Stimulated activated CD8-positive, alpha-beta memory T cell treated with anti-CD3 and anti-CD28 coated beads, Interleukin-7, amount 100 ng/mL, for 1 hour (primary cell): ENCODE measurements around the gene RGS14.
"Not testable (repeated sequence)": the region's sequence is repeated elsewhere in the genome, so short reads cannot be mapped to it uniquely, and the experiment has no call there.

Experiments used
- DNase-seq, 2 donors: peaks; one replicate each; pipeline ENCODE4 v3.0.0-alpha.2; 2020; ENCODE audit warnings: low read depth in 2 of 2

The RGS14 gene

DNA sequence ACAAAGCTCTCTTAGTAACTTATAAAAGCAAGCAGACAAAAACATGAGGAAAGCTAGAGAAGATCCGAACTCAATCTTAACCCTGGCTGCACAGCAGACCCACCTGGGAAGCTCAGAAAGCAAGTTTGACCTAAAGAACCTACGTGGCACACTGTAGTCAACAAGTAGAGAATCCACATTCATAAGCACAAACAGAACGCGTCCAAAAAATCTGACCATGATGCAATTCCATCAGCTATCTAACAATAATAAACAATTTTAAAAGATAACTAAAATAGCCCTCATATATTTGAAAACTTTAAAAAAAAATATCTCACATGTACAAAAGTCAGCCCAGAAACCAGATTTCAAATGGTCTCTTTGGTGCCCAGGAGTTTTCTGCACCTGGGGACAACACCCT lies 10.9 kb upstream of the RGS14 start:
- no peak for DNase-seq

DNA sequence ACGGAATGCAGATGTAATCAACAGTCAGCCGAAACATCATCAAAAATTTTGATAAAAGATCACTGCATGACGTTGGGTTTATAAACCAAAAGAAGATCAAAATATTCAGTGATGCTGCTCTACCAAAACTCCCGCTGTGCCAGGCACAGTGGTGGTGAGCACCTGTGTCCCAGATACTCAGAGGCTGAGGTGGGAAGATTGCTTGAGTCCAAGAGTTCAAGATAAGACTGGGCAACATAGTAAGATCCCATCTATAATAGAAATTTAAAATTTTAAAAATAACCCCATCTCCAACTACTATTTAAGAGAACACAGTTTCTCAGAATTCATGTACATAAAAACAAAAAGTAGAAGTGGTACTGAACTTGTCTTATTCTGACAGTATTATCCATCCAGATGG lies 10.0 kb upstream of the RGS14 start:
- DNase-seq, result no peak

DNA sequence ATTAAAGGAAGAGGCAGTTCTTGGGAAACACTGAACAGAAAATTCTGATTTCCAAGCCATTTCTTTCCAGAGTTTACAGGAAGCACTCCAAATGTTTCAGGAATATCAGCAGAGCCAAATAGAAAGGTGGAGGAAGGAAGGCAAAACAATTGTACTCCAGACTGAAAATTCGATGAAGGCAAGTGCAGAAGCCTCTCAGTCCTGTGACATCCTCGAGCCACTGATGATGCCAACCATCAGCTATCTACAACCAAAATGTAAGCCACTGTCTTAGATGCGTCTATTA lies 8.4 kb upstream of the RGS14 start:
- DNase-seq, result no peak

DNA sequence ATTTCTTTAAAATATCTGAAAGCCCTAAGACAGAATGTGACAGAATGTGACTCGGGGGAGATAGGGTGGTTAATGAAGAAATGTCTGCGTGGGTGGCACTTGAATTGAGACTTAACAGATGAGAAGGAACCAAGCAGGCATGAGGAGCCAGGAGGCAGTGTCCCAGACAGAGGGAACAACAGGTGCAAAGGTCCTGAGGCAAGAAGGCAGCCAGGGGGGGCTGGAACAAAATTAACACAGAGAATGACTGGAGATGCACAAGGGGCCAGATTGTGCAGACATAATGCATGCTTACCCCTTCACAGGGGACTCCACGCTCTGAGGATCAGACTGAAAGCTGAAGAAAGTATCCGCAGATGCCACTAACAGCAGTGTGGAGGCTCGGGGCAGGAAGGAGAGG lies 8.0 kb upstream of the RGS14 start:
- DNase-seq, result no peak

DNA sequence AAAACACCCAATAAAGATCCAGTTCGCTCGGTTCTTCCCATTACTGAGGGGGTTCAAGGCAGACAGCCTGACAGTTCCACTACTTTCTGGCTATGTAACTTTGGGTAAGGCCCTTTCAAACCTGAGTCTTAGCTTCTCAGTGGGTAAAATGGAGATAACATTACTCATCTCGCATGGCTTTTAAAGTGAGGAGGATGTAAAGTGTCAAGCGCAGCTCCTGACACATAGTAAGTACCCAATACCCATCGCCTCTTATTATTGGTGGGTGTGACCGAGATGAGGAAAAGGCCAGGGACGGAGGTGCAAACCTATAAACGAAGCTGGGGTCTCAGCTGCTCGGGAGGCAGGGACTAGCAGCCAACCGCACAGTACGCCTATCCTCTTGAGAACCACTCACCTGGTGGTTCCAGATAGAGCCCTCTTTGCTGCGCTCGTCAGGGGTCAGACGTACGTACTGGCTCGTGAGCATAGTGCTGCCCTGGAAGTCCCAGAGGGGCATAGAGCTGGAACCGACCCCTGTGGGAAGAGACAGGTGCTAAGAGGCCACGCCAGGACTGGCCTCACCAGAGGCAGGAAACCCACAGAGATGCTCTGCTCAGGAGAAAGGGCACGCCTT lies 6.8 kb upstream of the RGS14 start:
- DNase-seq, result no peak

DNA sequence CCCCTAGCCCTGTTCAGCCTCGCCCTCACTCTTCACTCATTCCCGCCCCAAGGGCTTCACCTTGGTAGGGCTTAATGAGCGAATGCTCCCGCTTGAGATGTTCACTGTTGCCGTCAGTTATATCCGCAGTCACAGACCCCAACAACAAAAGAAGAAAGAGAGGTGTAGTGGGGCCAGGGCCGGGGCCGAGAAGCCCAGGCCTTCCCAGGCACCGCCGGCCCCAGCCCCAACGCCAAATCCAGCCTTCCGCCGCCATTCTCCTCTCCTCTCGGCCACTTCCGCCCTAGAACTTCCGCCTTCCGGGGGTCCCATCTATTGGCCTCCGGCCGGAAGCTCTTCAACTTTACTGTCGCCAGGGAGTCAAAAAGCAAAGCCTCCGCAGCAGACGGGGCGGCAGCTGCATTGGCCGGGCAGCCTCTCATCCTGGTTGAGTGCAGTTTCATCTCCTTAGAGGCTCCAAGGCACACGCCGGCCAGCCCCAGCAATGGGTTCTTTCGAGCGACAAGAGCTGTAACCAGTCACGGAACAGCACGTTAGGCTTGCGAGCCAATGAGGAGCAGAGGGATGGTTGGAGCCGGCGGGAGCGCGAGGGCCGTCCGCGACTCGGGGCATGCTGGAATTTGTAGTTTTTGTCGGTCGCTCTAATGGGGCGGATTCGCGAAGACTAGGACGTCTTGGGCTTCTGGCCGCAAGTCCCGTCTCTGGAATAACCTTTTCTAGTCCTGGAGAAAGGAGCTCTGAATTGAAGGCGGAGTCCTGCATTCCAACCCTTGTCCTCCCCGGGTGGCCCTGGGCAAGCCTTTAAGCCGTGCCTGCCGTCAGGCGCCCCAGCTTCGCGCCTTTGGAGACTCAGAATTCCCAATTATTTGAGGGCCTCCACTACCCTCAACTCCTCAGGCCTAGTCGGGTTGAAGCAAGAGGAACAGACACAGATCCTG lies 6.1 kb upstream of the RGS14 start, which contains the start of gene LMAN2:
TSS of gene LMAN2 (minus strand) at position 277 of the 938 bp plus-strand sequence. CDS start at position 256, 21 bp downstream.
- DNase-seq, result peak; percentile 76 to 77

DNA sequence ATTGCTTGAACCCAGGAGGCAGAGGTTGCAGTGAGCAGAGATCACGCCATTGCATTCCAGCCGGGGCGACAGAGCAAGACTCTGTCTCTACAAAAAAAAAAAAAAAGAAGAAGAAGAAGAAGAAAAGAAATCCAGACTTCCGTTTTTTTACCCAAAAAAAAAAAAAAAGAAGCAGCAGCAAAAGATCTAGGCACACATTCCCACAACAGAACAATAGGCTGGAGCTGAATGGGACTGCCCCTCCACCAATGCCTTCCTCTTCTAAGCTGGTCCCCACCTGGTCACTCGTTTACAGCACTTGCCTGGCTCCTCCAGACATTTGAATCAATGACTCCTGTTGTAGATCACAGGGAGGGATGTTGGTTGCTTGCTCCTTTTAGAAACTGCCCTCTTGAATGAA lies 4.6 kb upstream of the RGS14 start:
- DNase-seq, result no peak

DNA sequence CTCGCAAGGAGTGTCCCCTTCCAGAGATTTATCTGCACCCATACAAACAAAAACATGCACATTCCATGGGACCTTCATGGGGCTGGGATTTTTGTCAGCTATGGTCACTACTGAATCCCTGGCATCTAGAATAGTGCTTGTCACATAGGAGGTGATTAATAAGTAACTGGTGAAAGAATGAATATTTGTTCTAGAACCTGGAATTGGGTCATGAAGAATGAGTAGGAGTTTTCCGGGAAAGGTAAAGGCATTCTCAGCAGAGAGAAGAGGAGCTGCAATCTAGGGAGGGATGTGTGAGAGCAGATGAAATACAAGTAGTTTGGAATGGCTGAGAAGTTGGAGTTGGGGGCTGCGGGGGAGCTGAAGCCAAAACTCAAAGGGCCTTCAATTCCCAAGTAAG lies 3.5 kb upstream of the RGS14 start:
- DNase-seq, result no peak

DNA sequence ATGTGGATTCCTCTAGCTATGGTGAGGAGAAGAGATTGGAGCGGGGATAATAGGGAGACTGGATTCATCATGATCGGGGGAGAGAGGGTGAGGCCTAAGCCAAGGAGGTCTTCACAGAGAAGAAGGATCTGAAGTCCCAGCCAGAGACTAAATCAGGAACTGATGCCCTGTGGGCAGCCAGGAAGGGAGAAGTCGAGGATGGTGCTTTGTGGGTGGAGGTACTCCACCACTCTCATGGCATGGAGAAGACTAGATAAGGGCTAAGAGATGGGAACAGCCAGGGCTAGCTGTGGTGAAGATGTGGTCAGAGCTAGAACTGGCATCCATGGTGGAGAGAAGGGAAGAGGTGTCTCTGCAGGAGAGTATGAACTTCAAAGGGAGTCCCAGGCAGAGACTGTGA lies 3.0 kb upstream of the RGS14 start:
- no peak for DNase-seq

DNA sequence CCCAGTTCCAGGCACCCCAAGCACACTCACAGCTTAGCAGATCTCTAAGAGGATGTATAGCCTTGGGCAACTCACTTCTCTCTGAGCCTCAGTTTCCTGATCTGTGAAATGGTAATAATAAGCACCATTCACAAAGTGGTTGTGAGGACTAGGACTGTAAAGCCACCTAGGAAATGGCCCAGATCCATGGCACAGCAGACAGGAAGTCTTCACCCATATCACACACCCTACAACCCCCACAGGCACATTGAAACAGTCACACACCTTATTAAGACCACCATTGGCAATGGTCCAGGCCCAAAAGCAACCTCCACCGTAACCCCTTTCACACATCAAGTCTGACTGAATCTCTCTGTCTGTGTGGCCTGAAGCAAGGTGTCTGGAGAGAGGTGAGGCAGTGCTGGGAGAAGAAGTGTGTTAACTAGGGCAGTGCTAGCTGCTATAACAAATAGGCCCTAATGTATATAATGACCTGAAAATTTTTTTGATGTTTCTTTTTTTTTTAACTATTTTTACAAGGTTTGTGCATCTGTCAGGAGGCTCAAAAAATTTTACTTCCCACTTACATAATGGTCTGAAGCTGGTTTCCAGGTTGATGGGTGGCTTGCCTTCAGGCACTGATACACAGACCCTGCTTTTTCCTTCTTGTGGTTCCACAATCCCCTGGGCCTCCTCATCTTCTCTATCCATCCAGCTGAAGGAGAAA lies 2.4 kb upstream of the RGS14 start:
- DNase-seq, result no peak

DNA sequence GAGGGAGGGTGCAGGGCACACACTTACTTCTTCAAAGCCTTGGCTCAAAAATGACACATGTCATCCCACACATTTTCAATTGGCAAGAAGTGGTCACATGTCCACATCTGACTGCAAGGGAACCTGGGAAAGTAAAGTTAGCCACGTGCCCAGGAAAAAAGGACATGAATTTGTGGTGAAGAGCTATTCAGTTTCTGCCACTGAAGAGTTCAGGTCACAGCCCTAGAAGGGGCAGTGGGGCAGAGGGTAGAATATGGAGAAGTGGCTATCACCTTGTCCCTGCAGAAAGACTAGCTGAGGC lies 1.9 kb upstream of the RGS14 start:
- no peak for DNase-seq

DNA sequence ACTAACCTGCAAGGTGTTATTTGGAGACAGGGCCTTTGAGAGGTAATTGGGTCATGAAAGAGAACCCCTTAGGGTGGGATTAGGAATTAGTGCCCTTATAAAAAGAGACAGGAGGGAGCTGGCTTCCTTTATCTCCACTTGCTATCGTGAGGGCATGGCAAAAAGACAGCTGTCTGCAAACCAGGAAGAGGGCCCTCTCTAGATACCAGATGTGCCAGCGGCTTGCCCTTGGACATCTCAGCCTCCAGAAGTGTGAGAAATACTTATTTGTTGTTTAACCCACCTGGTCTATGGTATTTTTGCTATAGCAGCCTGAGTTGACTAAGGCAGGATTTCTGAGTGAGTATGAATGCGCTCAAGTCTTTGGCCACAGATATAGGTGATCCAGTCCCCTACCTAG lies 978 bp upstream of the RGS14 start:
- DNase-seq, result no peak

DNA sequence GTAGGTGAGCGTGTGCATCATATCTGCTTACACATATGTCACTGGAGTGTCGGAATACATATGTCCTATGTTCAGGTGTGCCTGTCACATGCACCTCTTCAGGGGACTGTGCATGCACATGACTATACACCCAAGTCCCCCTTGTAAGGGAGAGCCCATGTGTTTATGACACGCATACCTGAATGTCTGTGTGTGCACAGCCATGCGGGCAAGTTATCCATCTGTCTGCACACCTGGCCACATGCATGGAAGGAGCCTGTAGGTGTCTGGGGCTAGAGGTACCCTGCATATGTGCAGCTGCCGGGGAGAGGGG lies 622 bp upstream of the RGS14 start:
- DNase-seq, result no peak

DNA sequence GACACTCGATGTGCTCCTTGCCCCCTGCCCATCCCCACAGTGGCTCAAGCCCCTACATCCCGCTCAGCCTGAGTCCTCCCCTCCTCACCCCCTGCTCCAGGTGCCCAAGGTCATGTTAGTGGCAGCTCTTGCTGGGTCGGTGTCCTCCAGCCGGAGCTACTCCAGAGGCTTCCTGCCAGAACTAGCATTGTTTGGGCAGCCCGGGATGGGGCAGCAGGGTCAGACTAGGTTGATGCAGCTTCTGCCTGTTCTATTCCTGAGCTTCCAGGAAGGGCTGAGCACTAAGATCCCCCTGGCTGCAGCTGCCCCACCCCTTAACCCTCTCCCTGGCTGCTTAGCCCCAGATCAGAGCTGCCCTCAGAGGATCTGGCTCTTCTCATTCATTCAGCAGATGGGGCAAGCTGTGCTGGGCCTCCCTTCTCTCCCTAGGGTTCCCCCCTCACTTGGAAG lies 671 bp downstream of the RGS14 start:
- DNase-seq, result no peak

DNA sequence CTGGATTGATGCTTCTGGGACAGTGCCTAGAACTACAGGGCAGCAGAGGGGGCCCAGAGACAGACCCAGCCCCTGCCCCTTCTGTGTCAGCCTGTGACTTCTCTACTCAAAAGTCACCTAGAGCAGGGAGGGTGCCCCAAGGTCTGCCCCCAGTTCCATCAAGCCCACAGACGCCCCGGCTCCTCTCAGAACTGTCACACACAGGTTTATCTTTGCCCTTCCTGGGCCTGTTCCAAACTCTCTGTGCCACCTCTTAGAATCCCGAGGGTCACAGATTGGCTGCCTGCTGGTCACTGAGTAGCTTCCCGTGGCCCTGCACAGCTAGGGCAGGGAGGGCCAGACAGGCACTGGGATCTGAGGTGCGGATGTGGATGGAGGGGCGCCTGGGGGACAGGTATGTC lies 1.7 kb downstream of the RGS14 start:
- DNase-seq, result no peak

DNA sequence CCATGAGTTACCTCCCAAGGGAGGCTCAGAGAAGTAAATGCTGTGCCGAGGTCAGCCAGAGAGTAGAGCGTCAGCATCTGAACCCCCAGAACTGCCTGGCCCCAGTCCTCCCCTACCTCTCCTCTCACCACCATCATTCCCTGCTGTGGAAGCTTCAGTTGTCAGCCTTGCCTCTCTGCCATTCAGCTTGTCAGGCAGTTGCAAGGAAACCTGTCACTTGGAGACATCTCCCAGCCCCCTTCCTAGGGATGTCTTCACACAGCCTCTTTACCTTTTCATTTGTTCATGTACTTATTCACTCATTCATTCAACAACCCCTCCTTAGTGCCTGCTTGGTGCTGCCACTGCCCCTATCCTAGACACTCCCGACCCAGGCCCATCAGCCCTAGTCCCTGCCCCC lies 2.1 kb downstream of the RGS14 start:
- no peak for DNase-seq

DNA sequence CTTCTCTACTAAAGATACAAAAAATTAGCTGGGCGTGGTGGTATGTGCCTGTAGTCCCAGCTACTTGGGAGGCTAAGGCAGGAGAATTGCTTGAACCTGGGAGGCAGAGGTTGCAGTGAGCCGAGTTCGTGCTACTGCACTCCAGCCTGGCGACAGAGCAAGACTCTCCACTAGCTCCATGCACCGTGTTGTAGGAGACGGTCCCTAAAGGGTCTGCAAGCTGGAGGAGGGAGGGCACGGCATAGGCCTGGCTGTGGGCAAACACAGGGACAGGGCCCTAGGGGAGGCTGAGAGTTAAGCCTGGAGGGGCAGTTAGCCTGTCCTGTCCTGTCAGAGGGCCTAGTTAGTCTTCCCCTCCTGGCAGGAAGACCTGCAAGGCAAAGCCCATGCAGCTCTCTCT lies 3.0 kb downstream of the RGS14 start:
- not testable (repeated sequence) for DNase-seq

DNA sequence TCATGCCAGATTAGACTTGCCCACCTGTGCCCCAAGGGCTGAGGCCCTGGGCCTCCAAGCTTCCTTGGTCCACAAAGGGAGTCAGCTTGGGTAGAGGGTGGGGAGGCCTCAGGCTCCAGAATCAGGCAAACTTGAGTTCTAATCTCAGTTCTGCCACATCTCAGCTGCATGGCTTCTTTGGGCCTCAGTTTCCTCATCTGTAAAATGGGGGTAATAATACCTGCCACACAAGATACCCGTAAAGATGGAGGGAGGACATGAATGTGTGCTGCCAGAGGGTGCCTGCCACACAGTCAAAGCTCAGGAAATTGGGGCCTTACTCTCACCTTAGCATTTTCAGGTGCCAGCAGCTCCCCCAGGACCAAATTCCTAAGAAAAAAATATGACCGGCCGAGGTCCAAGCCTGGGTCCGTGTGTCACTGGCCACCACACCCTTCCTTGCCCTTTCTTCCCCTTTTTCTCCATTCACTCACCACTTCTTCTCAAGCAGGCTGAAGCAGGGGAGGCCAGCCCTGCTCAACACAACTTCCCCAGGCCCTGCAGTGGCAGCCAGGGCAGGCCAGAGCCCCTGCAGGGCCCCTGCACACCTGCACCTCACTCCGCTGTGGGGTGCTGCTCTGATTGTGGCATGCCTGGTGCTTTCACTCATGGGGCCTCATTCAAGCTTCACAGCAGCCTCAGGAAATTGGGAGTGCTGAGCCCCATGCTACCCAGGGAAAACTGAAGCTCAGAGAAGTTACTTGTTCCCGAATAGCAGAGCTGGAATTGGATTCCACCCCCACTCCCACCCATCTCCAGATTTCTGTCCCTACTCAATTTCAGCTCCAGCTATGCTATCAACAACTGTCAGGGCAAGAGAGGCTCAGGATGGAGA lies 3.9 kb downstream of the RGS14 start:
- DNase-seq, result no peak

DNA sequence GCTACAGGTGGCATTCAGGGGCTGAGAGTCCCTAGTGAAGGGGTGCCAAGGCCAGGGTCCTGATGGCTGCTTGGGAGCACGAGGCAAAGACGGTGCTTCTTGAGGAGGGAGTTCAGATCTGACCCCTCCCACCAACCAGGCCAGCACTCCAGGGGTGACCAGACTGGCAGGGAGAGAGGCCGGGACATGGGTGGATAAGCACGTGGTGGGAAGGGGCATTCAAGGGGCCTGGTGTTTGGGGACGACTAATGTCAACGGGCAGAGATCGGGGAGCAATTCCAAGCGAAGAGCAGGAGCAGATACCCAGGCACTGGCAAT lies 4.5 kb downstream of the RGS14 start:
- DNase-seq, result no peak

DNA sequence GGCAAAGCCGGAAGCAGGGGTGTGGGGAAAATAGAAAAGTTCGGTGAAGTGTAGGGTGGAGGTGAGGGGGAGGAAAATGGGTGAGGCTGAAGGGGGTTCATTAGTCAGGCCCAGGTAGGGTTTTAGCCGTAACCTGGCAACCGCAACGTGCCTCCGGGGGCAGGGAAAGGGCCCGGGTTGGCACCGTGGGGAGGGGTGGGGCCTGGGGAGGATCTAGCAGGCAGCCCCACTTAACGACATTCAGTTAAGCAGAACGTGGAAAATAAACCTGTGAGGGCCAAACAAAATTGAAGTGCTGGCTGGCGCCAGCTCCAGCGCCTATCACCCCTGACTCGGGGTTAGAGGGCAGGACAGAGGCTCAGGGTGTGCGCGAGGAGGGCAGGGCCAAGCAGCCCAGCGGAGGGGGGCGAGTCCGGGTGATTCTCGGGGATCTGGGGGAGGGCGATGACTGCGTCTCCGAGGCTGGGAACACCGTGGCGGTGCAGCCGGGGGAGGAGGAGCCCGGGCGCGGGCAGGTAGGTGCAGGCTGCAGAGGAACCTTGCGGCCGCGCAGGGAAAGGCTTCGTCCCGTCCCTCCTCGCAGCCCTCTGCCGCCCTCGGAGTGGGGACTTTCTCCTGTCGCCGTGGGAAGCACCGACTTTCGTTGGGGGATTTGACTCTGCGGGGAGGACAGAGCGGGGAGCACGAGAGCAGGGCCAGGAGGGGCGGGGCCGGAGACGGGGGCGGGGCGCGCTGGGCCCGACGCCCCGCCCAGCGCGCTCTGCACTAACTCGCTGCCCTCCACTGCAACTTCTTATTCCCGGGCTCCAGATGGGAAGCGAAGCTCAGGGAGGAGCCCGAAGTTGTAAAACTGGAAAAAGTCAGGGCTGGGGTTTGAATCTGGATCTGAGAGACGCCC lies 5.1 kb downstream of the RGS14 start:
- DNase-seq, result peak; percentile 35 to 49

DNA sequence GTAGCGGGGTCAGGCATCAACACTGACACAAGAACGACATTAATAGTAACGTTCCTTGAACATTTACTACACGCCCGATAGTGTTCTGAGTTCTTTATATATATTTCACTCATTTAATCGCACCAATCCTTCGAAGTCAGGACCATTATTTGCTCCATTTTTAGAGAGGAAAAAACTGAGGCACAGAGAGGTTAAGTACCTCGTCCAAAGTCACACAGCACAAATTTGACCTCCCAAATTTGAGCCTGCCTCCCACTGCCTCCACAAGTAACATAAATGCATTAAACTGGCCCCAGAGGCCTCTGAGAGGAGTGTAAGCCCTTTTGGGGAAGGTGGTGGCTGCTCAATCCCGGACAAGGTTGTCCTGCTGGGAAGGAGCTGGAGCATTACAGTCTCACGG lies 5.8 kb downstream of the RGS14 start:
- no peak for DNase-seq
